Kidney epithelial cell (primary cell): ENCODE measurements around the gene IPPK. TPM values are rescaled to one million over a fixed set of nuclear protein-coding genes. Genes with fewer than 3 reads are reported as not detected.

ENCODE experiments used
- DNase-seq: peaks from one replicate; pipeline ENCODE4 v3.0.0-alpha.2; 2010; ENCODE audit warnings: low read depth
- H3K27me3 ChIP-seq: 2 replicates; pipeline ENCODE4 v1.6.0; 2011; ENCODE audit warnings: low read length; ENCODE audit not compliant: control insufficient read depth, insufficient read depth
- H3K36me3 ChIP-seq: 2 replicates; pipeline ENCODE4 v1.5.1; 2011; ENCODE audit warnings: low read length; ENCODE audit not compliant: control insufficient read depth, insufficient read depth
- H3K4me3 ChIP-seq: 2 replicates; pipeline ENCODE4 v1.5.1; 2011; ENCODE audit warnings: low read depth, mild to moderate bottlenecking, control low read depth, low read length
- CTCF ChIP-seq: IDR thresholded peaks from 2 replicates; pipeline ENCODE4 v1.5.1; 2011; ENCODE audit warnings: mild to moderate bottlenecking, moderate library complexity, low read length, control low read depth, inconsistent platforms; ENCODE audit not compliant: insufficient read depth, poor library complexity, severe bottlenecking
- total RNA-seq: library from RNA; depleted of rRNA; stranded (reverse); fragments of >200 nt; gene quantifications from 2 replicates; pipeline ENCODE4 v1.2.3, GENCODE V29; 2015

The IPPK gene
- total RNA-seq, 1 donor from 2014 or later = 8.5 TPM

- H3K4me3 ChIP-seq = no peak overlapping the region
- TF ChIP-seq CTCF = no peak
- H3K27me3 ChIP-seq = no peaks in the 10 kb centered on the region
- H3K36me3 ChIP-seq = no peaks in the 10 kb centered on the region
- DNase-seq = no peak
These were observed 66.8 kb downstream of the IPPK start for GRCh38 chr9:92603100-92603499.

GRCh38 chr9:92602413-92602812 is 67.5 kb downstream of the IPPK start:
- Histone ChIP-seq H3K27me3 (no peaks in the 10 kb centered on the region), H3K36me3 (no peaks in the 10 kb centered on the region), H3K4me3 (no peak overlapping the region)
- DNase-seq = no peak
- no peak for TF ChIP-seq CTCF

GRCh38 chr9:92601451-92601850 is 68.5 kb downstream of the IPPK start:
- no peak for TF ChIP-seq CTCF

GRCh38 chr9:92600462-92601261 is 69.3 kb downstream of the IPPK start:
- Histone ChIP-seq H3K4me3 (no peak overlapping the region), H3K36me3 (no peaks in the 10 kb centered on the region), H3K27me3 (no peaks in the 10 kb centered on the region)
- no peak for DNase-seq
- no peak for TF ChIP-seq CTCF

More at GRCh38 chr9:92601451-92601850, 68.5 kb downstream of the IPPK start:
- no peaks in the 10 kb centered on the region for H3K27me3 ChIP-seq
- H3K36me3 ChIP-seq = no peaks in the 10 kb centered on the region
- DNase-seq = no peak
- no peak overlapping the region for H3K4me3 ChIP-seq

GRCh38 chr9:92599938-92600461 is 69.9 kb downstream of the IPPK start:
- H3K36me3 ChIP-seq = no peaks in the 10 kb centered on the region
- no peak overlapping the region for H3K4me3 ChIP-seq
- no peak for TF ChIP-seq CTCF
- no peaks in the 10 kb centered on the region for H3K27me3 ChIP-seq
- no peak for DNase-seq
